H1 (cell line): ENCODE data around the gene TBX5. TPM values are rescaled to one million over a fixed set of nuclear protein-coding genes. Genes with fewer than 3 reads are reported as not detected.

ENCODE experiments used
- CTCF ChIA-PET: fragments of 300-600 bp; sonication (Branson Sonifier 250); formaldehyde crosslinking; loops from one replicate; lab custom pipeline; 2021; ENCODE audit not compliant: partially characterized antibody; lab: Charles Lee
- POLR2A ChIA-PET: fragments of 300-600 bp; sonication (Branson Sonifier 250); formaldehyde crosslinking; loops from one replicate; lab custom pipeline; 2021; ENCODE audit warnings: inconsistent platforms; ENCODE audit not compliant: partially characterized antibody; lab: Charles Lee
- DNase-seq, 2 experiments: peaks; one replicate each; pipeline versions ENCODE4 v3.0.0 to v3.0.0-alpha.2; 2010 to 2022; ENCODE audit warnings: low spot score in 2 of 2, low read depth in 1 of 2, mixed read lengths in 1 of 2
- FAIRE-seq: peaks from 2 replicates; lab custom pipeline; 2011; peaks lifted over from hg19 to GRCh38; lab: Jason Lieb, UNC
- H2AFZ ChIP-seq: 2 replicates; pipeline ENCODE4 v1.8.1; 2012; ENCODE audit warnings: low read length, inconsistent platforms
- H2AK5ac ChIP-seq: 2 replicates; pipeline ENCODE4 v1.6.1; 2013; ENCODE audit warnings: low read depth, low read length
- H2BK120ac ChIP-seq: replicated peaks from 2 replicates; pipeline ENCODE3; 2013; ENCODE audit warnings: low read depth, low read length, inconsistent platforms
- H2BK12ac ChIP-seq: 2 replicates; pipeline ENCODE4 v1.6.1; 2013; ENCODE audit warnings: low read depth, low read length
- H2BK15ac ChIP-seq: 2 replicates; pipeline ENCODE4 v1.6.1; 2013; ENCODE audit warnings: low read length
- H2BK20ac ChIP-seq: 2 replicates; pipeline ENCODE4 v1.6.1; 2013; ENCODE audit warnings: low read length
- H2BK5ac ChIP-seq: 2 replicates; pipeline ENCODE4 v1.6.1; 2013; ENCODE audit warnings: low read depth, low read length
- H3K14ac ChIP-seq: 2 replicates; pipeline ENCODE4 v1.6.1; 2013; ENCODE audit warnings: inconsistent platforms; ENCODE audit not compliant: insufficient read length
- H3K18ac ChIP-seq: 2 replicates; pipeline ENCODE4 v1.6.1; 2013; ENCODE audit warnings: low read length; ENCODE audit errors: extremely low read depth
- H3K23ac ChIP-seq: 2 replicates; pipeline ENCODE4 v1.6.1; 2013; ENCODE audit warnings: inconsistent platforms; ENCODE audit not compliant: insufficient read length
- H3K23me2 ChIP-seq: 2 replicates; pipeline ENCODE4 v1.6.1; 2013; ENCODE audit warnings: low read depth, low read length
- H3K27ac ChIP-seq: 2 replicates; pipeline ENCODE4 v1.6.1; 2011; ENCODE audit warnings: low read depth, low read length, inconsistent platforms
- H3K27me3 ChIP-seq, 4 experiments: replicated peaks in 1 of 4; 1 replicate in 1 of 4; 2 replicates in 3 of 4; pipeline versions ENCODE4 v1.6.1 to v1.8.1; 2011 to 2013; ENCODE audit warnings: low read length in 3 of 4, mild to moderate bottlenecking in 3 of 4, inconsistent platforms in 2 of 4, mixed read lengths in 2 of 4, moderate library complexity in 1 of 4; ENCODE audit not compliant: control insufficient read depth in 3 of 4, insufficient read depth in 3 of 4; ENCODE audit errors: extremely low read depth in 1 of 4
- H3K36me3 ChIP-seq, 4 experiments: 2 replicates each; pipeline versions ENCODE4 v1.6.1 to v1.8.1; 2011 to 2013; ENCODE audit warnings: mild to moderate bottlenecking in 4 of 4, low read length in 3 of 4, moderate library complexity in 2 of 4, control low read depth in 1 of 4, inconsistent platforms in 1 of 4; ENCODE audit not compliant: insufficient read depth in 4 of 4, control insufficient read depth in 2 of 4
- H3K4ac ChIP-seq: replicated peaks from 2 replicates; pipeline ENCODE3; 2013; ENCODE audit warnings: low read length, low read depth, mixed read lengths, inconsistent platforms; ENCODE audit not compliant: insufficient read length
- H3K4me1 ChIP-seq, 4 experiments: replicated peaks in 1 of 4; 1 replicate in 1 of 4; 2 replicates in 3 of 4; pipeline versions ENCODE4 v1.6.1 to v1.8.1; 2011 to 2013; ENCODE audit warnings: low read length in 3 of 4, inconsistent platforms in 2 of 4, mixed read lengths in 1 of 4; ENCODE audit not compliant: insufficient read depth in 4 of 4, control insufficient read depth in 3 of 4
- H3K4me2 ChIP-seq, 2 experiments: 2 replicates each; pipeline versions ENCODE4 v1.6.1 to v1.8.1; 2011 to 2013; ENCODE audit warnings: low read depth in 2 of 2, low read length in 2 of 2, control low read depth in 1 of 2, inconsistent platforms in 1 of 2, mild to moderate bottlenecking in 1 of 2; ENCODE audit not compliant: insufficient read depth in 1 of 2
- H3K4me3 ChIP-seq, 4 experiments: fragments of 200-600, 300-600 bp in 1 of 4; sonication (generic), shearing (Covaris generic), sonication (Bioruptor Twin) in 1 of 4; 2 replicates each; pipeline versions ENCODE4 v1.5.1 to v1.8.1; 2011 to 2016; ENCODE audit warnings: low read length in 4 of 4, low read depth in 3 of 4, control low read depth in 2 of 4, inconsistent platforms in 2 of 4, mild to moderate bottlenecking in 2 of 4, mixed read lengths in 1 of 4, moderate library complexity in 1 of 4; ENCODE audit not compliant: insufficient read depth in 2 of 4; ENCODE audit errors: extremely low read depth in 1 of 4
- H3K56ac ChIP-seq: replicated peaks from 2 replicates; pipeline ENCODE3; 2013; ENCODE audit warnings: low read depth, mild to moderate bottlenecking, mixed read lengths, low read length, inconsistent platforms; ENCODE audit not compliant: insufficient read length
- H3K79me1 ChIP-seq: 2 replicates; pipeline ENCODE4 v1.6.1; 2013; ENCODE audit warnings: low read depth, low read length, control low read depth
- H3K79me2 ChIP-seq, 2 experiments: 2 replicates each; pipeline versions ENCODE4 v1.6.1 to v1.8.1; 2012 to 2013; ENCODE audit warnings: low read length in 2 of 2, mild to moderate bottlenecking in 2 of 2, inconsistent platforms in 1 of 2; ENCODE audit not compliant: insufficient read depth in 2 of 2, control insufficient read depth in 1 of 2
- H3K9ac ChIP-seq, 4 experiments: replicated peaks in 1 of 4; 1 replicate in 1 of 4; 2 replicates in 3 of 4; pipeline versions ENCODE4 v1.6.1 to v1.8.1; 2011 to 2013; ENCODE audit warnings: low read depth in 3 of 4, low read length in 3 of 4, control low read depth in 2 of 4, mild to moderate bottlenecking in 2 of 4, moderate library complexity in 2 of 4, inconsistent platforms in 1 of 4; ENCODE audit errors: extremely low read depth in 1 of 4
- H3K9me3 ChIP-seq, 2 experiments: 2 replicates each; pipeline versions ENCODE4 v1.6.1 to v1.8.1; 2012 to 2013; ENCODE audit warnings: mild to moderate bottlenecking in 2 of 2, moderate library complexity in 2 of 2, control low read depth in 1 of 2, inconsistent platforms in 1 of 2, low read depth in 1 of 2, low read length in 1 of 2, mixed read lengths in 1 of 2; ENCODE audit not compliant: insufficient read depth in 2 of 2
- H4K20me1 ChIP-seq, 2 experiments: replicated peaks in 1 of 2; 2 replicates each; pipeline versions ENCODE3 to v1.8.1; 2011 to 2013; ENCODE audit warnings: inconsistent platforms in 2 of 2, low read length in 2 of 2, mild to moderate bottlenecking in 1 of 2; ENCODE audit not compliant: insufficient read depth in 2 of 2, control insufficient read depth in 1 of 2
- H4K5ac ChIP-seq: 2 replicates; pipeline ENCODE4 v1.6.1; 2013; ENCODE audit warnings: low read length, low read depth, mixed read lengths, inconsistent platforms; ENCODE audit not compliant: insufficient read length
- H4K8ac ChIP-seq: 2 replicates; pipeline ENCODE4 v1.8.0; 2013; ENCODE audit warnings: mild to moderate bottlenecking, moderate library complexity, low read length, inconsistent platforms; ENCODE audit not compliant: insufficient read depth; ENCODE audit errors: extremely low read depth
- H4K91ac ChIP-seq: replicated peaks from 2 replicates; pipeline ENCODE3; 2013; ENCODE audit warnings: low read length, mixed read lengths, inconsistent platforms; ENCODE audit not compliant: insufficient read length
- CTBP2 ChIP-seq: IDR thresholded peaks from 2 replicates; pipeline ENCODE4 v1.7.0; 2011; ENCODE audit warnings: borderline replicate concordance, mild to moderate bottlenecking, moderate library complexity, mixed read lengths, low read length; ENCODE audit not compliant: insufficient read depth, insufficient read length
- FOSL1 ChIP-seq: IDR thresholded peaks from 2 replicates; pipeline ENCODE4 v1.6.1; 2011; ENCODE audit warnings: mild to moderate bottlenecking, low read depth, low read length, moderate library complexity; ENCODE audit not compliant: insufficient read depth
- JUN ChIP-seq: IDR thresholded peaks from 2 replicates; pipeline ENCODE4 v1.6.1; 2011; ENCODE audit warnings: low read depth, mild to moderate bottlenecking, improper control_type of control experiment, low read length
- KDM4A ChIP-seq: IDR thresholded peaks from one replicate; pipeline ENCODE4 v1.7.1; 2012; ENCODE audit warnings: low read depth, mild to moderate bottlenecking, moderate library complexity, low read length, inconsistent platforms; ENCODE audit not compliant: severe bottlenecking
- SIX5 ChIP-seq: IDR thresholded peaks from 2 replicates; pipeline ENCODE4 v1.6.1; 2011; ENCODE audit warnings: mild to moderate bottlenecking, low read depth, low read length
- SUZ12 ChIP-seq: fragments of 200-600 bp; sonication (generic); IDR thresholded peaks from 2 replicates; pipeline ENCODE4 v1.6.1; 2012; ENCODE audit warnings: mild to moderate bottlenecking, inconsistent platforms, low read length, moderate library complexity, mixed read lengths
- WGBS, 2 experiments: shearing (Covaris generic) in 1 of 2; methylation state at CpG; one replicate each; pipeline versions ENCODE4 v1.1.6 to v1.1.7; 2013 to 2015; ENCODE audit warnings: low lambda C conversion rate in 2 of 2, mixed read lengths in 2 of 2, inconsistent platforms in 1 of 2, low coverage in 1 of 2, missing lambda C conversion rate in 1 of 2; ENCODE audit not compliant: insufficient replicate concordance in 2 of 2, insufficient coverage in 1 of 2, insufficient read length in 1 of 2; ENCODE audit errors: extremely low coverage in 1 of 2, missing lambda C conversion rate in 1 of 2; 5-methylcytosine and 5-hydroxymethylcytosine counted together
- polyA plus RNA-seq, 7 experiments: library from polyadenylated mRNA; depleted of rRNA in 3 of 7; stranded (reverse) in 5 of 7; unstranded in 2 of 7; fragments of >200 nt in 5 of 7; fragments of 200-250 nt in 2 of 7; gene quantifications; 1 replicate in 5 of 7; 2 replicates in 1 of 7; 4 replicates in 1 of 7; pipeline versions ENCODE4 v1.2.1 to v1.2.3, GENCODE V29; 2011 to 2013; ENCODE audit warnings: missing spikeins in 2 of 7, mixed read lengths in 2 of 7
- total RNA-seq: library from RNA; stranded (reverse); fragmentation: NEBNext Ultra II Directional; extraction: Animal tissue kit (Norgen Biotek cat#: 25700); gene quantifications from 2 replicates; pipeline ENCODE4 v1.2.1, GENCODE V29; 2021
- TF ChIP-seq, protein P1 (sequence below): IDR thresholded peaks from 2 replicates; pipeline ENCODE4 v1.6.1; 2012; ENCODE audit warnings: low read length, inconsistent platforms
- TF ChIP-seq, protein P2 (sequence below): IDR thresholded peaks from 2 replicates; pipeline ENCODE4 v1.6.1; 2011; ENCODE audit warnings: low read length, improper control_type of control experiment

Gene TBX5
- total and polyA plus RNA-seq, 2 of the 8 experiments (the other 6 are each of a cell fraction or from before 2014, with no cell fraction given): 0.05 TPM; not detected in 1

- Histone ChIP-seq H3K4me2 (peak overlapping the region; percentile 57 to 72), H2AK5ac (no peak overlapping the region), H3K36me3 (no peaks in the 10 kb centered on the region; a peak in 1 of 8 replicates), H3K56ac (no peak overlapping the region), H2BK20ac (peak overlapping the region; percentile 48; the same call in 1 of the 2 replicates), H3K4me3 (peak overlapping the region in 3 of 4 experiments; percentile 7 to 29 (median 14); a peak in 4 of 8 replicates), H3K27me3 (peaks cover 98 to 100% (median 100%) of the 10 kb centered on the region in 4 experiments), H4K8ac (peak overlapping the region; percentile 41), H2BK5ac (no peak overlapping the region), H2BK120ac (no peak overlapping the region), H3K4me1 (peaks cover 10 to 53% (median 31%) of the 10 kb centered on the region in 4 experiments), H3K4ac (no peak overlapping the region), H2BK15ac (no peak overlapping the region), H3K23me2 (no peaks in the 10 kb centered on the region), H3K9ac (no peak overlapping the region), H3K79me1 (no peaks in the 10 kb centered on the region), H3K14ac (no peak overlapping the region), H4K20me1 (peaks cover 18 to 33% of the 10 kb centered on the region in 2 experiments), H3K9me3 (no peaks in the 10 kb centered on the region; a peak in 1 of 4 replicates), H3K23ac (no peak overlapping the region), H4K91ac (no peak overlapping the region), H3K18ac (no peak overlapping the region), H3K79me2 (no peaks in the 10 kb centered on the region), H2BK12ac (peak overlapping the region; percentile 68; the same call in 1 of the 2 replicates), H3K27ac (no peak overlapping the region), H2AFZ (no peak overlapping the region), H4K5ac (no peak overlapping the region)
- FAIRE-seq: no peak
- CTCF ChIA-PET: interaction anchor here (0.9 to 2.5 kb wide), 9 partner anchors 8 to 239 kb away, joined by 3 to 14 read pairs (median 5); no protein-coding TSS in a partner anchor
- TF ChIP-seq CTBP2 (no peak), KDM4A (no peak), JUN (no peak), SIX5 (no peak), FOSL1 (no peak), SUZ12 (no peak)
- TF ChIP-seq, protein P1, sequence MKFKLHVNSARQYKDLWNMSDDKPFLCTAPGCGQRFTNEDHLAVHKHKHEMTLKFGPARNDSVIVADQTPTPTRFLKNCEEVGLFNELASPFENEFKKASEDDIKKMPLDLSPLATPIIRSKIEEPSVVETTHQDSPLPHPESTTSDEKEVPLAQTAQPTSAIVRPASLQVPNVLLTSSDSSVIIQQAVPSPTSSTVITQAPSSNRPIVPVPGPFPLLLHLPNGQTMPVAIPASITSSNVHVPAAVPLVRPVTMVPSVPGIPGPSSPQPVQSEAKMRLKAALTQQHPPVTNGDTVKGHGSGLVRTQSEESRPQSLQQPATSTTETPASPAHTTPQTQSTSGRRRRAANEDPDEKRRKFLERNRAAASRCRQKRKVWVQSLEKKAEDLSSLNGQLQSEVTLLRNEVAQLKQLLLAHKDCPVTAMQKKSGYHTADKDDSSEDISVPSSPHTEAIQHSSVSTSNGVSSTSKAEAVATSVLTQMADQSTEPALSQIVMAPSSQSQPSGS: no peak
- TF ChIP-seq, protein P2, sequence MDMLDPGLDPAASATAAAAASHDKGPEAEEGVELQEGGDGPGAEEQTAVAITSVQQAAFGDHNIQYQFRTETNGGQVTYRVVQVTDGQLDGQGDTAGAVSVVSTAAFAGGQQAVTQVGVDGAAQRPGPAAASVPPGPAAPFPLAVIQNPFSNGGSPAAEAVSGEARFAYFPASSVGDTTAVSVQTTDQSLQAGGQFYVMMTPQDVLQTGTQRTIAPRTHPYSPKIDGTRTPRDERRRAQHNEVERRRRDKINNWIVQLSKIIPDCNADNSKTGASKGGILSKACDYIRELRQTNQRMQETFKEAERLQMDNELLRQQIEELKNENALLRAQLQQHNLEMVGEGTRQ: no peak
- POLR2A ChIA-PET: interaction anchor here (0.7 kb wide), 2 partner anchors 21 to 279 kb away, joined by 3 read pairs; partner anchors contain the start of gene TBX3
- 2% methylated on average over 38 of the region's 38 CpGs; no CpG with 5 or more reads in 1 of the 2 experiments for WGBS, 2 experiments
- DNase-seq: no peak
These were observed 922 bp downstream of the TBX5 start for GRCh38 chr12:114404926-114405518.
